Activated CD4-positive, alpha-beta T cell treated with anti-CD3 and anti-CD28 coated beads, Interleukin-2, amount 10 ng/mL, durations not matched to agents 24 days and 14 days (primary cell): ENCODE results near the gene SYNGR3. TPM values are rescaled to one million over a fixed set of nuclear protein-coding genes. Genes with fewer than 3 reads are reported as not detected.

Experiments used
- DNase-seq: peaks from one replicate; pipeline ENCODE4 v3.0.0; 2022
- H3K27ac Mint-ChIP-seq: one replicate; pipeline ENCODE4 v1.8.0; 2022; ENCODE audit warnings: mild to moderate bottlenecking, mixed read lengths
- H3K27me3 Mint-ChIP-seq: one replicate; pipeline ENCODE4 v1.8.0; 2022; ENCODE audit warnings: mixed read lengths
- H3K36me3 Mint-ChIP-seq: one replicate; pipeline ENCODE4 v1.8.0; 2022; ENCODE audit warnings: low read depth, mild to moderate bottlenecking, mixed read lengths
- H3K4me1 Mint-ChIP-seq: one replicate; pipeline ENCODE4 v1.8.0; 2021; ENCODE audit warnings: mixed read lengths
- H3K4me3 Mint-ChIP-seq: one replicate; pipeline ENCODE4 v1.8.0; 2022; ENCODE audit warnings: mild to moderate bottlenecking, moderate library complexity, mixed read lengths
- H3K9me3 Mint-ChIP-seq: one replicate; pipeline ENCODE4 v1.8.0; 2021; ENCODE audit warnings: mixed read lengths
- intact Hi-C: fragments of 100-400 bp; cut with micrococcal nuclease; formaldehyde crosslinking; loops from one replicate; pipeline ENCODE4 v1.15.1; 2023
- total RNA-seq: library from RNA; stranded (reverse); gene quantifications from 2 replicates; pipeline ENCODE4 v1.2.3, GENCODE V29; 2022

The SYNGR3 gene
- total RNA-seq, 1 donor from 2014 or later = 18.1 TPM

GRCh38 chr16:2022723-2023091 lies 32.9 kb downstream of the SYNGR3 start:
- no peak for DNase-seq
- Mint-ChIP-seq H3K4me3 (peak overlapping the region; percentile 85), H3K4me1 (peaks cover 12% of the 10 kb centered on the region), H3K36me3 (no peaks in the 10 kb centered on the region), H3K27me3 (peaks cover 45% of the 10 kb centered on the region), H3K9me3 (no peaks in the 10 kb centered on the region), H3K27ac (peak overlapping the region; percentile 47)
- intact Hi-C loops = loop anchor here (1.0 kb wide), 2 partner anchors 25 to 118 kb away; partner anchors contain the start of genes NTHL1 and TSC2

- intact Hi-C loops = loop anchor here (1.0 kb wide), 2 partner anchors 24 to 117 kb away; partner anchors contain the start of genes NTHL1 and TSC2
- peak overlapping the region; percentile 48 for H3K27ac Mint-ChIP-seq
- DNase-seq = peak; percentile 99
Observed at GRCh38 chr16:2023092-2024031, 33.6 kb downstream of the SYNGR3 start.

GRCh38 chr16:2024032-2024420 lies 34.3 kb downstream of the SYNGR3 start:
- Mint-ChIP-seq H3K27ac (no peak overlapping the region), H3K27me3 (peaks cover 50% of the 10 kb centered on the region), H3K9me3 (no peaks in the 10 kb centered on the region), H3K4me1 (peaks cover 12% of the 10 kb centered on the region), H3K4me3 (no peak overlapping the region), H3K36me3 (no peaks in the 10 kb centered on the region)
- DNase-seq = no peak
- intact Hi-C loops = no loop called here

More at GRCh38 chr16:2023092-2024031, 33.6 kb downstream of the SYNGR3 start:
- peak overlapping the region; percentile 85 for H3K4me3 Mint-ChIP-seq
- no peaks in the 10 kb centered on the region for H3K9me3 Mint-ChIP-seq
- no peaks in the 10 kb centered on the region for H3K36me3 Mint-ChIP-seq
- H3K27me3 Mint-ChIP-seq = peaks cover 49% of the 10 kb centered on the region
- peaks cover 12% of the 10 kb centered on the region for H3K4me1 Mint-ChIP-seq

- Mint-ChIP-seq H3K9me3 (no peaks in the 10 kb centered on the region), H3K4me1 (peaks cover 12% of the 10 kb centered on the region), H3K4me3 (no peak overlapping the region), H3K27ac (no peak overlapping the region), H3K36me3 (no peaks in the 10 kb centered on the region), H3K27me3 (peaks cover 49% of the 10 kb centered on the region)
- intact Hi-C loops = no loop called here
- no peak for DNase-seq
Observed at GRCh38 chr16:2025251-2025650, 35.5 kb downstream of the SYNGR3 start.

- H3K27me3 Mint-ChIP-seq = peaks cover 44% of the 10 kb centered on the region
- peak overlapping the region; percentile 68 for H3K4me3 Mint-ChIP-seq
- H3K9me3 Mint-ChIP-seq = no peaks in the 10 kb centered on the region
- H3K27ac Mint-ChIP-seq = no peak overlapping the region
- peaks cover 9% of the 10 kb centered on the region for H3K4me1 Mint-ChIP-seq
- intact Hi-C loops = no loop called here
- H3K36me3 Mint-ChIP-seq = no peaks in the 10 kb centered on the region
- DNase-seq = no peak
Observed at GRCh38 chr16:2025878-2026460, 36.2 kb downstream of the SYNGR3 start.

GRCh38 chr16:2026461-2027023 lies 36.8 kb downstream of the SYNGR3 start, which contains the start of gene NHERF2:
Gene NHERF2, plus strand, starts transcription at chr16:2026902. Its CDS starts 104 bp downstream, at chr16:2027006.
- intact Hi-C loops = no loop called here
- H3K36me3 Mint-ChIP-seq = no peaks in the 10 kb centered on the region
- peaks cover 41% of the 10 kb centered on the region for H3K27me3 Mint-ChIP-seq
- H3K9me3 Mint-ChIP-seq = no peaks in the 10 kb centered on the region
- H3K4me1 Mint-ChIP-seq = peaks cover 8% of the 10 kb centered on the region
- H3K4me3 Mint-ChIP-seq = peak within 1 kb of the TSS; percentile 68
- no peak within 1 kb of the TSS for H3K27ac Mint-ChIP-seq
- DNase-seq = peak; percentile 79

GRCh38 chr16:2027024-2028010 lies 37.5 kb downstream of the SYNGR3 start:
- peak; percentile 68 for DNase-seq
- Mint-ChIP-seq H3K4me1 (peaks cover 7% of the 10 kb centered on the region), H3K27me3 (peaks cover 35% of the 10 kb centered on the region), H3K27ac (no peak overlapping the region), H3K4me3 (peak overlapping the region; percentile 61), H3K9me3 (no peaks in the 10 kb centered on the region), H3K36me3 (no peaks in the 10 kb centered on the region)
- intact Hi-C loops = no loop called here

GRCh38 chr16:2028146-2028545 lies 38.4 kb downstream of the SYNGR3 start:
- H3K27me3 Mint-ChIP-seq = peaks cover 28% of the 10 kb centered on the region

GRCh38 chr16:2028620-2029220 lies 39.0 kb downstream of the SYNGR3 start:
- intact Hi-C loops = no loop called here
- H3K27ac Mint-ChIP-seq = no peak overlapping the region
- H3K27me3 Mint-ChIP-seq = peaks cover 28% of the 10 kb centered on the region
- no peak for DNase-seq
- no peaks in the 10 kb centered on the region for H3K9me3 Mint-ChIP-seq
- no peaks in the 10 kb centered on the region for H3K36me3 Mint-ChIP-seq
- no peaks in the 10 kb centered on the region for H3K4me1 Mint-ChIP-seq
- no peak overlapping the region for H3K4me3 Mint-ChIP-seq

More at GRCh38 chr16:2028146-2028545, 38.4 kb downstream of the SYNGR3 start:
- peaks cover 2% of the 10 kb centered on the region for H3K4me1 Mint-ChIP-seq
- no peaks in the 10 kb centered on the region for H3K9me3 Mint-ChIP-seq
- H3K27ac Mint-ChIP-seq = no peak overlapping the region
- DNase-seq = no peak
- intact Hi-C loops = no loop called here
- no peaks in the 10 kb centered on the region for H3K36me3 Mint-ChIP-seq
- no peak overlapping the region for H3K4me3 Mint-ChIP-seq

- DNase-seq = no peak
- Mint-ChIP-seq H3K4me3 (no peak overlapping the region), H3K4me1 (no peaks in the 10 kb centered on the region), H3K9me3 (no peaks in the 10 kb centered on the region), H3K36me3 (no peaks in the 10 kb centered on the region), H3K27me3 (peaks cover 28% of the 10 kb centered on the region), H3K27ac (no peak overlapping the region)
- intact Hi-C loops = no loop called here
Observed at GRCh38 chr16:2029350-2029749, 39.6 kb downstream of the SYNGR3 start.

- H3K36me3 Mint-ChIP-seq = no peaks in the 10 kb centered on the region
- H3K4me1 Mint-ChIP-seq = no peaks in the 10 kb centered on the region
- no peak overlapping the region for H3K4me3 Mint-ChIP-seq
- no peak overlapping the region for H3K27ac Mint-ChIP-seq
- H3K27me3 Mint-ChIP-seq = peaks cover 27% of the 10 kb centered on the region
- H3K9me3 Mint-ChIP-seq = no peaks in the 10 kb centered on the region
- intact Hi-C loops = no loop called here
- no peak for DNase-seq
Observed at GRCh38 chr16:2030036-2030435, 40.3 kb downstream of the SYNGR3 start.

GRCh38 chr16:2031081-2031577 lies 41.4 kb downstream of the SYNGR3 start:
- no peak overlapping the region for H3K27ac Mint-ChIP-seq
- H3K4me3 Mint-ChIP-seq = no peak overlapping the region
- H3K9me3 Mint-ChIP-seq = no peaks in the 10 kb centered on the region
- no peaks in the 10 kb centered on the region for H3K36me3 Mint-ChIP-seq
- DNase-seq = no peak
- peaks cover 18% of the 10 kb centered on the region for H3K27me3 Mint-ChIP-seq
- intact Hi-C loops = no loop called here
- no peaks in the 10 kb centered on the region for H3K4me1 Mint-ChIP-seq
